ENCODE results near the gene KCNA5. TPM values are rescaled to one million over a fixed set of nuclear protein-coding genes. Genes with fewer than 3 reads are reported as not detected.

The KCNA5 gene
- total RNA-seq, 1 donor from 2014 or later, result 1.8 TPM

- H3K4me3 ChIP-seq, result no peak overlapping the region
- no peaks in the 10 kb centered on the region for H3K4me1 ChIP-seq
- no peaks in the 10 kb centered on the region for H3K27me3 ChIP-seq
- intact Hi-C loops (cut with DNase I), result no loop called here
- no peak for DNase-seq
- no peaks in the 10 kb centered on the region for H3K9me3 ChIP-seq
- H3K36me3 ChIP-seq, result no peaks in the 10 kb centered on the region
- no peak for TF ChIP-seq CTCF (IDR thresholded peaks at IDR 0.05)
- ATAC-seq, result no peak
- no peak overlapping the region for H3K27ac ChIP-seq
These were observed 25.0 kb upstream of the KCNA5 start for GRCh38 chr12:5018677-5019076.

- TF ChIP-seq CTCF (IDR thresholded peaks at IDR 0.05), result no peak
- DNase-seq (no peak), ATAC-seq (no peak)
- H3K36me3 ChIP-seq, result no peaks in the 10 kb centered on the region
- H3K27me3 ChIP-seq, result no peaks in the 10 kb centered on the region
- H3K4me3 ChIP-seq, result no peak overlapping the region
- intact Hi-C loops (cut with DNase I), result loop anchor here (10.0 kb wide), 1 partner anchor 63 kb away; no protein-coding TSS in a partner anchor
- no peak overlapping the region for H3K27ac ChIP-seq
- no peaks in the 10 kb centered on the region for H3K4me1 ChIP-seq
- H3K9me3 ChIP-seq, result no peaks in the 10 kb centered on the region
These were observed 21.7 kb upstream of the KCNA5 start for GRCh38 chr12:5022025-5022424.

- no peak overlapping the region for H3K27ac ChIP-seq
- H3K36me3 ChIP-seq, result no peaks in the 10 kb centered on the region
- peak; percentile 89 for TF ChIP-seq CTCF (IDR thresholded peaks at IDR 0.05)
- no peak overlapping the region for H3K4me3 ChIP-seq
- H3K4me1 ChIP-seq, result no peaks in the 10 kb centered on the region
- ATAC-seq (peak; percentile 75), DNase-seq (no peak)
- no peaks in the 10 kb centered on the region for H3K9me3 ChIP-seq
- intact Hi-C loops (cut with DNase I), result loop anchor here (10.0 kb wide), 1 partner anchor 62 kb away; no protein-coding TSS in a partner anchor
- no peaks in the 10 kb centered on the region for H3K27me3 ChIP-seq
These were observed 21.1 kb upstream of the KCNA5 start for GRCh38 chr12:5022465-5023061.

GRCh38 chr12:5023842-5024241 lies 19.8 kb upstream of the KCNA5 start:
- Histone ChIP-seq H3K27ac (no peak overlapping the region), H3K4me1 (no peaks in the 10 kb centered on the region), H3K36me3 (no peaks in the 10 kb centered on the region), H3K9me3 (no peaks in the 10 kb centered on the region), H3K4me3 (no peak overlapping the region), H3K27me3 (no peaks in the 10 kb centered on the region)
- no peak for TF ChIP-seq CTCF (IDR thresholded peaks at IDR 0.05)
- no peak for ATAC-seq
- DNase-seq, result no peak
- intact Hi-C loops (cut with DNase I), result loop anchor here (10.0 kb wide), 1 partner anchor 61 kb away; no protein-coding TSS in a partner anchor

- TF ChIP-seq CTCF (IDR thresholded peaks at IDR 0.05), result no peak
- no peaks in the 10 kb centered on the region for H3K9me3 ChIP-seq
- ATAC-seq (no peak), DNase-seq (no peak)
- no peak overlapping the region for H3K27ac ChIP-seq
- no peaks in the 10 kb centered on the region for H3K27me3 ChIP-seq
- no peaks in the 10 kb centered on the region for H3K4me1 ChIP-seq
- no peak overlapping the region for H3K4me3 ChIP-seq
- H3K36me3 ChIP-seq, result no peaks in the 10 kb centered on the region
- intact Hi-C loops (cut with DNase I), result loop anchor here (10.0 kb wide), 1 partner anchor 58 kb away; no protein-coding TSS in a partner anchor
These were observed 17.2 kb upstream of the KCNA5 start for GRCh38 chr12:5026342-5026938.
